K562 (cell line): ENCODE data around the gene ASB2. TPM values are rescaled to one million over a fixed set of nuclear protein-coding genes. Genes with fewer than 3 reads are reported as not detected.

ENCODE experiments used
- ATAC-seq: fragments of 200-7000 bp; cut with Tn5 transposase; 3 replicates; pipeline ENCODE4 v1.9.1; 2020; ENCODE audit warnings: moderate library complexity
- BruUV-seq: library from RNA; stranded (reverse); fragments of 400-500 nt; replicated peaks from 2 replicates; lab custom pipeline; 2021; lab: Mats Ljungman, UMichigan
- CTCF ChIA-PET: fragments of 300-600 bp; formaldehyde crosslinking; extraction: SDS; loops from one replicate; lab custom pipeline; 2021; ENCODE audit warnings: low intra/inter-chr PET ratio; lab: Yijun Ruan, JAX
- POLR2A ChIA-PET: fragments of 300-600, 350-650 bp; sonication (Branson Sonifier 250); formaldehyde crosslinking; extraction: SDS; loops from one replicate; lab custom pipeline; 2021; ENCODE audit warnings: antibody characterized with exemption, inconsistent platforms; lab: Yijun Ruan, JAX
- DNase-seq, 4 experiments: peaks; one replicate each; pipeline versions ENCODE4 v3.0.0 to v3.0.0-alpha.2; 2011 to 2018; ENCODE audit warnings: low spot score in 3 of 4, mixed read lengths in 3 of 4; ENCODE audit errors: extremely low read depth in 1 of 4
- FAIRE-seq: peaks from 2 replicates; lab custom pipeline; 2011; peaks lifted over from hg19 to GRCh38; lab: Jason Lieb, UNC
- H2AFZ ChIP-seq: 2 replicates; pipeline ENCODE4 v1.6.0; 2011; ENCODE audit warnings: low read depth, low read length, control low read depth, inconsistent platforms
- H3K27ac ChIP-seq: fragments of 200-600 bp; 3 replicates; pipeline ENCODE4 v1.8.0; 2011; ENCODE audit warnings: low read depth, mild to moderate bottlenecking, control low read depth, inconsistent platforms, low read length, moderate library complexity, mixed read lengths; ENCODE audit errors: extremely low read depth
- H3K27me3 ChIP-seq, 2 experiments: fragments of 300-600 bp in 1 of 2; 2 replicates in 1 of 2; 3 replicates in 1 of 2; pipeline versions ENCODE4 v1.6.0 to v1.8.0; 2011; ENCODE audit warnings: inconsistent platforms in 2 of 2, low read length in 2 of 2, mild to moderate bottlenecking in 1 of 2, mixed read lengths in 1 of 2, moderate library complexity in 1 of 2; ENCODE audit not compliant: control insufficient read depth in 2 of 2, insufficient read depth in 2 of 2
- H3K36me3 ChIP-seq: fragments of 300-600 bp; 3 replicates; pipeline ENCODE4 v1.8.0; 2011; ENCODE audit warnings: mild to moderate bottlenecking, low read length, inconsistent platforms; ENCODE audit not compliant: control insufficient read depth, insufficient read depth
- H3K4me1 ChIP-seq, 2 experiments: fragments of 200-600 bp in 1 of 2; replicated peaks in 1 of 2; 2 replicates in 1 of 2; 3 replicates in 1 of 2; pipeline versions ENCODE4 v1.5.1 to v1.8.0; 2011; ENCODE audit warnings: inconsistent platforms in 2 of 2, low read length in 2 of 2, mild to moderate bottlenecking in 1 of 2, mixed read lengths in 1 of 2, moderate library complexity in 1 of 2; ENCODE audit not compliant: control insufficient read depth in 2 of 2, insufficient read depth in 2 of 2
- H3K4me2 ChIP-seq: 2 replicates; pipeline ENCODE4 v1.6.1; 2011; ENCODE audit warnings: low read length, control low read depth, inconsistent platforms, mixed read lengths; ENCODE audit not compliant: insufficient read depth
- H3K4me3 ChIP-seq: fragments of 200-600 bp; sonication (generic), shearing (Covaris generic); 2 replicates; pipeline ENCODE4 v1.5.1; 2016; ENCODE audit warnings: control low read depth, inconsistent platforms
- H3K79me2 ChIP-seq: fragments of 200-600 bp; 3 replicates; pipeline ENCODE4 v1.8.0; 2011; ENCODE audit warnings: low read length, inconsistent platforms; ENCODE audit not compliant: control insufficient read depth, insufficient read depth
- H3K9ac ChIP-seq, 2 experiments: 2 replicates each; pipeline versions ENCODE4 v1.6.0 to v1.6.1; 2011; ENCODE audit warnings: low read depth in 2 of 2, low read length in 2 of 2, control low read depth in 1 of 2, inconsistent platforms in 1 of 2, mild to moderate bottlenecking in 1 of 2, mixed read lengths in 1 of 2; ENCODE audit not compliant: insufficient read depth in 1 of 2
- H3K9me1 ChIP-seq: one replicate; pipeline ENCODE4 v1.6.0; 2011; ENCODE audit warnings: inconsistent platforms, mild to moderate bottlenecking, low read length, moderate library complexity; ENCODE audit not compliant: control insufficient read depth, insufficient read depth
- H3K9me3 ChIP-seq: replicated peaks from 2 replicates; pipeline ENCODE4 v1.5.1; 2011; ENCODE audit warnings: low read depth, low read length, inconsistent platforms; ENCODE audit not compliant: control insufficient read depth, insufficient read depth
- H4K20me1 ChIP-seq: replicated peaks from 2 replicates; pipeline ENCODE4 v1.6.1; 2011; ENCODE audit warnings: low read length, inconsistent platforms, mixed read lengths; ENCODE audit not compliant: control insufficient read depth, insufficient read depth
- BRCA1 ChIP-seq, 2 experiments: fragments of 450-650 bp in 1 of 2; sonication (generic) in 1 of 2; formaldehyde crosslinking in 1 of 2; IDR thresholded peaks; 2 replicates each; pipeline versions ENCODE4 v1.5.0 to v1.6.1; 2017 to 2020; ENCODE audit warnings: mild to moderate bottlenecking in 1 of 2, missing genetic modification reagents in 1 of 2
- BRD4 ChIP-seq: fragments of 200-600 bp; sonication (generic); IDR thresholded peaks from 2 replicates; pipeline ENCODE4 v1.6.1; 2017; ENCODE audit warnings: inconsistent platforms
- COPS2 ChIP-seq: fragments of 450-650 bp; conservative IDR thresholded peaks from 2 replicates; pipeline ENCODE4 v1.6.1; 2016; ENCODE audit warnings: mild to moderate bottlenecking, moderate library complexity
- EP400 ChIP-seq: fragments of 450-650 bp; IDR thresholded peaks from 2 replicates; pipeline ENCODE4 v1.6.1; 2017; ENCODE audit warnings: antibody characterized with exemption, mild to moderate bottlenecking, moderate library complexity
- GATA2 ChIP-seq: sonication (generic); formaldehyde crosslinking; IDR thresholded peaks from 2 replicates; pipeline ENCODE4 v1.4.0; 2020; ENCODE audit warnings: mild to moderate bottlenecking, missing genetic modification reagents
- MAFK ChIP-seq: IDR thresholded peaks from 2 replicates; pipeline ENCODE4 v1.6.1; 2011; ENCODE audit warnings: low read length, improper control_type of control experiment
- POLR2A ChIP-seq: fragments of 450-650 bp; conservative IDR thresholded peaks from 2 replicates; pipeline ENCODE4 v1.6.1; 2016
- POLR2AphosphoS5 ChIP-seq: IDR thresholded peaks from 2 replicates; pipeline ENCODE4 v1.6.1; 2011; ENCODE audit warnings: mild to moderate bottlenecking, low read depth, low read length, moderate library complexity; ENCODE audit not compliant: control insufficient read depth, insufficient read depth
- RAD21 ChIP-seq, 2 experiments: fragments of 250-450 bp in 1 of 2; fragments of 450-650 bp in 1 of 2; sonication (Bioruptor Pico) in 1 of 2; formaldehyde crosslinking in 1 of 2; IDR thresholded peaks in 1 of 2; conservative IDR thresholded peaks in 1 of 2; 2 replicates each; pipeline versions ENCODE4 v1.4.0 to v1.8.0; 2020 to 2022; ENCODE audit warnings: mild to moderate bottlenecking in 2 of 2, moderate library complexity in 1 of 2
- RCOR1 ChIP-seq, 2 experiments: IDR thresholded peaks; 2 replicates each; pipeline ENCODE4 v1.6.1; 2012; ENCODE audit warnings: low read depth in 2 of 2, low read length in 2 of 2, borderline replicate concordance in 1 of 2, improper control_type of control experiment in 1 of 2
- RREB1 ChIP-seq: fragments of 250-450 bp; sonication (Bioruptor Pico); IDR thresholded peaks from 2 replicates; pipeline ENCODE4 v1.4.0; 2020
- ZKSCAN1 ChIP-seq: fragments of 150-350 bp; IDR thresholded peaks from 2 replicates; pipeline ENCODE4 v1.6.1; 2016; ENCODE audit warnings: low read depth, low read length
- ZNF79 ChIP-seq: fragments of 250-450 bp; sonication (Bioruptor Pico); IDR thresholded peaks from 2 replicates; pipeline ENCODE4 v1.4.0; 2020; ENCODE audit warnings: low read depth, mild to moderate bottlenecking, moderate library complexity
- WGBS: fragments of 100-300 bp; shearing (Covaris generic); methylation state at CpG from one replicate; pipeline ENCODE4 v1.1.6; 2016; ENCODE audit warnings: low coverage, mixed read lengths; ENCODE audit not compliant: insufficient coverage; ENCODE audit errors: missing lambda C conversion rate; 5-methylcytosine and 5-hydroxymethylcytosine counted together
- in situ Hi-C: fragments of 300-500 bp; cut with MboI; formaldehyde crosslinking; loops from 4 replicates; pipeline ENCODE4 v1.15.0; 2018; ENCODE audit warnings: inconsistent platforms, mixed read lengths
- intact Hi-C: fragments of 100-400 bp; cut with micrococcal nuclease; formaldehyde crosslinking; loops from 2 replicates; pipeline ENCODE4 v1.14.2; 2022
- polyA plus RNA-seq, 8 experiments: library from polyadenylated mRNA; depleted of rRNA in 4 of 8; stranded (reverse) in 5 of 8; unstranded in 3 of 8; fragments of >200 nt; fragmentation: Nextera tagmentation in 2 of 8; fragmentation: Illumina TruSeq in 1 of 8; extraction: Ambion mirVana in 2 of 8; extraction: Trizol in 1 of 8; gene quantifications; 2 replicates each; pipeline versions ENCODE4 v1.2.1 to v1.2.3, GENCODE V29; 2011 to 2014; ENCODE audit warnings: inconsistent platforms in 1 of 8, missing spikeins in 1 of 8
- total RNA-seq, 7 experiments: library from RNA; depleted of rRNA in 6 of 7; stranded (reverse); fragments of >200 nt in 6 of 7; fragmentation: Illumina TruSeq in 2 of 7; extraction: Trizol in 2 of 7; gene quantifications; 2 replicates each; pipeline versions ENCODE4 v1.2.1 to v1.2.3, GENCODE V29; 2011 to 2021; ENCODE audit warnings: low replicate concordance in 1 of 7

ASB2 gene
- total and polyA plus RNA-seq, 9 of the 15 experiments (the other 6 are each of a cell fraction or from before 2014, with no cell fraction given): not detected

- no peak for FAIRE-seq
- no peaks in the 10 kb centered on the region for H3K36me3 ChIP-seq
- intact Hi-C loops (no loop called here), in situ Hi-C loops (no loop called here)
- POLR2A ChIA-PET: no interaction called here
- no peak for DNase-seq
- TF ChIP-seq RAD21 (CRISPR knock-in tag; conservative IDR thresholded peaks at IDR 0.05 in 1 of 2, IDR thresholded peaks at IDR 0.05 in 1 of 2) (no peak), GATA2 (CRISPR knock-in tag) (no peak), POLR2AphosphoS5 (no peak), ZKSCAN1 (no peak), COPS2 (no peak), BRCA1 (IDR thresholded peaks at IDR 0.05) (no peak), BRCA1 (CRISPR knock-in tag; IDR thresholded peaks at IDR 0.05) (no peak), RREB1 (CRISPR knock-in tag) (no peak), BRD4 (no peak), POLR2A (no peak), RCOR1 (IDR thresholded peaks at IDR 0.05; ENCODE audit: borderline replicate concordance in 1 of 2, low read depth in 2 of 2, low read length in 2 of 2) (no peak), MAFK (no peak), ZNF79 (CRISPR knock-in tag) (no peak), EP400 (no peak)
- H2AFZ ChIP-seq: no peak overlapping the region
- no peaks in the 10 kb centered on the region for H3K9me1 ChIP-seq
- no TSS peak for BruUV-seq
- no peak overlapping the region for H3K27ac ChIP-seq
- no CpG with 5 or more reads among the region's 3 CpGs for WGBS
- no peaks in the 10 kb centered on the region for H3K9me3 ChIP-seq
- no peaks in the 10 kb centered on the region for H3K4me1 ChIP-seq
- H3K4me3 ChIP-seq: no peak overlapping the region
- H3K27me3 ChIP-seq: peaks cover 2 to 18% of the 10 kb centered on the region in 2 experiments; a peak in 2 of 5 replicates
- H4K20me1 ChIP-seq: no peaks in the 10 kb centered on the region; the same call in 1 of the 2 replicates
- H3K4me2 ChIP-seq: no peak overlapping the region
- H3K9ac ChIP-seq: no peak overlapping the region
- H3K79me2 ChIP-seq: no peaks in the 10 kb centered on the region
- no peak for ATAC-seq
- CTCF ChIA-PET: interaction anchor here (0.6 to 1.2 kb wide), 2 partner anchors 49 to 190 kb away, joined by 3 read pairs; no protein-coding TSS in a partner anchor
Measured at GRCh38 chr14:93952829-93953228, 23.5 kb downstream of the ASB2 start.
